ENCODE data around the gene RNF213. TPM values are rescaled to one million over a fixed set of nuclear protein-coding genes. Genes with fewer than 3 reads are reported as not detected.

The RNF213 gene
- total RNA-seq, 4 donors from 2014 or later, result 57.8 to 197 (median 94.1) TPM

GRCh38 chr17:80418589-80418988 is 157.9 kb downstream of the RNF213 start:
- H3K27me3 ChIP-seq, result no peaks in the 10 kb centered on the region
- TF ChIP-seq POLR2AphosphoS5 (IDR thresholded peaks at IDR 0.05) (no peak), POLR2A (IDR thresholded peaks at IDR 0.05) (no peak), EP300 (IDR thresholded peaks at IDR 0.05) (no peak), CTCF (IDR thresholded peaks at IDR 0.05) (no peak)
- H3K27ac ChIP-seq, result no peak overlapping the region
- DNase-seq (ENCODE audit: low spot score in 2 of 2), result no peak
- H3K9me3 ChIP-seq, result no peaks in the 10 kb centered on the region
- 96% methylated on average over 11 of the region's 11 CpGs for WGBS
- H3K36me3 ChIP-seq, result peaks cover 12% of the 10 kb centered on the region
- no peak overlapping the region for H3K4me3 ChIP-seq
- H3K4me1 ChIP-seq, result peaks cover 33% of the 10 kb centered on the region

- Histone ChIP-seq H3K27me3 (no peaks in the 10 kb centered on the region), H3K9me3 (no peaks in the 10 kb centered on the region), H3K4me1 (peaks cover 30% of the 10 kb centered on the region), H3K36me3 (peaks cover 12% of the 10 kb centered on the region), H3K27ac (no peak overlapping the region), H3K4me3 (no peak overlapping the region)
- 82% methylated on average over 11 of the region's 11 CpGs for WGBS
- TF ChIP-seq CTCF (IDR thresholded peaks at IDR 0.05), result no peak
- no peak for TF ChIP-seq POLR2A (IDR thresholded peaks at IDR 0.05)
- TF ChIP-seq POLR2AphosphoS5 (IDR thresholded peaks at IDR 0.05), result no peak
- TF ChIP-seq EP300 (IDR thresholded peaks at IDR 0.05), result no peak
- no peak for DNase-seq (ENCODE audit: low spot score in 2 of 2)
Observed at GRCh38 chr17:80419255-80419654, 158.6 kb downstream of the RNF213 start.

GRCh38 chr17:80421381-80422090 is 160.9 kb downstream of the RNF213 start:
- Histone ChIP-seq H3K9me3 (no peaks in the 10 kb centered on the region), H3K27me3 (no peaks in the 10 kb centered on the region), H3K4me3 (no peak overlapping the region), H3K36me3 (peaks cover 12% of the 10 kb centered on the region), H3K4me1 (peaks cover 18% of the 10 kb centered on the region), H3K27ac (no peak overlapping the region)
- 71% methylated on average over 7 of the region's 20 CpGs for WGBS
- no peak for TF ChIP-seq CTCF (IDR thresholded peaks at IDR 0.05)
- no peak for TF ChIP-seq POLR2AphosphoS5 (IDR thresholded peaks at IDR 0.05)
- no peak for TF ChIP-seq EP300 (IDR thresholded peaks at IDR 0.05)
- no peak for TF ChIP-seq POLR2A (IDR thresholded peaks at IDR 0.05)
- DNase-seq (ENCODE audit: low spot score in 2 of 2), result no peak

GRCh38 chr17:80422276-80422675 is 161.6 kb downstream of the RNF213 start:
- Histone ChIP-seq H3K27me3 (no peaks in the 10 kb centered on the region), H3K9me3 (no peaks in the 10 kb centered on the region), H3K27ac (no peak overlapping the region), H3K4me3 (no peak overlapping the region), H3K36me3 (peaks cover 12% of the 10 kb centered on the region), H3K4me1 (peaks cover 20% of the 10 kb centered on the region)
- WGBS, result 87% methylated on average over 14 of the region's 18 CpGs
- TF ChIP-seq EP300 (IDR thresholded peaks at IDR 0.05), result no peak
- TF ChIP-seq CTCF (IDR thresholded peaks at IDR 0.05), result no peak
- no peak for TF ChIP-seq POLR2A (IDR thresholded peaks at IDR 0.05)
- no peak for TF ChIP-seq POLR2AphosphoS5 (IDR thresholded peaks at IDR 0.05)
- no peak for DNase-seq (ENCODE audit: low spot score in 2 of 2)

GRCh38 chr17:80422981-80423380 is 162.3 kb downstream of the RNF213 start:
- DNase-seq (ENCODE audit: low spot score in 2 of 2), result no peak

More at GRCh38 chr17:80422981-80423380, 162.3 kb downstream of the RNF213 start:
- no peak overlapping the region for H3K27ac ChIP-seq
- no peak overlapping the region for H3K4me3 ChIP-seq
- H3K4me1 ChIP-seq, result peaks cover 20% of the 10 kb centered on the region
- no peaks in the 10 kb centered on the region for H3K27me3 ChIP-seq
- no peaks in the 10 kb centered on the region for H3K9me3 ChIP-seq
- WGBS, result 63% methylated on average over 5 of the region's 20 CpGs
- H3K36me3 ChIP-seq, result peaks cover 12% of the 10 kb centered on the region
- TF ChIP-seq CTCF (IDR thresholded peaks at IDR 0.05), result no peak
- TF ChIP-seq POLR2AphosphoS5 (IDR thresholded peaks at IDR 0.05), result no peak
- TF ChIP-seq POLR2A (IDR thresholded peaks at IDR 0.05), result no peak
- TF ChIP-seq EP300 (IDR thresholded peaks at IDR 0.05), result no peak
